HCT116 (cell line): ENCODE results near the gene ACACA. TPM values are rescaled to one million over a fixed set of nuclear protein-coding genes. Genes with fewer than 3 reads are reported as not detected.

Experiments
- ATAC-seq: fragments of 200-7000 bp; cut with Tn5 transposase; 2 replicates; pipeline ENCODE4 v1.9.1; 2020; ENCODE audit warnings: mild to moderate bottlenecking, moderate library complexity
- BruUV-seq: library from RNA; stranded (reverse); fragments of 400-500 nt; replicated peaks from 2 replicates; lab custom pipeline; 2021; lab: Mats Ljungman, UMichigan
- CTCF ChIA-PET: fragments of 300-600 bp; sonication (Branson Sonifier 250); formaldehyde crosslinking; loops from one replicate; lab custom pipeline; 2021; ENCODE audit warnings: antibody characterized with exemption; lab: Charles Lee
- POLR2A ChIA-PET: fragments of 300-600, 350-600 bp; sonication (Branson Sonifier 250); formaldehyde crosslinking; loops from one replicate; lab custom pipeline; 2021; ENCODE audit warnings: antibody characterized with exemption; lab: Charles Lee
- RAD21 ChIA-PET, 2 experiments: fragments of 300-600 bp; sonication (Branson Sonifier 250); formaldehyde crosslinking; loops; one replicate each; lab custom pipeline; 2023; ENCODE audit warnings: low total read pairs in 2 of 2; ENCODE audit not compliant: uncharacterized antibody in 2 of 2, unreplicated experiment in 2 of 2, low non-redundant PET in 1 of 2; lab: Charles Lee
- DNase-seq: peaks from one replicate; pipeline ENCODE4 v3.0.0-alpha.2; 2010; ENCODE audit warnings: low read depth, low spot score
- H2AFZ ChIP-seq: fragments of 200-600 bp; shearing (Covaris generic), sonication (generic); 2 replicates; pipeline ENCODE4 v1.6.1; 2017; ENCODE audit warnings: low read depth, mixed run types, mixed read lengths, antibody characterized with exemption, low read length; ENCODE audit not compliant: poor library complexity, severe bottlenecking
- H3K27ac ChIP-seq: 2 replicates; pipeline ENCODE4 v1.5.1; 2012; ENCODE audit warnings: low read depth, low read length
- H3K27me3 ChIP-seq: fragments of 200-600 bp; sonication (generic); 2 replicates; pipeline ENCODE4 v1.6.1; 2016; ENCODE audit warnings: mixed run types, low read length, mixed read lengths; ENCODE audit not compliant: insufficient read depth
- H3K36me3 ChIP-seq, 2 experiments: fragments of 200-500 bp in 1 of 2; fragments of 200-600 bp in 1 of 2; sonication (Bioruptor generic) in 1 of 2; sonication (generic) in 1 of 2; 2 replicates each; pipeline versions ENCODE4 v1.5.1 to v1.6.1; 2014 to 2016; ENCODE audit warnings: low read length in 2 of 2, inconsistent platforms in 1 of 2, mixed read lengths in 1 of 2, mixed run types in 1 of 2; ENCODE audit not compliant: insufficient read depth in 2 of 2, control insufficient read depth in 1 of 2
- H3K4me1 ChIP-seq, 2 experiments: fragments of 200-600 bp in 1 of 2; sonication (generic) in 1 of 2; 2 replicates each; pipeline versions ENCODE4 v1.5.1 to v1.6.1; 2012 to 2017; ENCODE audit warnings: low read length in 2 of 2, inconsistent platforms in 1 of 2, mild to moderate bottlenecking in 1 of 2, mixed read lengths in 1 of 2, mixed run types in 1 of 2, moderate library complexity in 1 of 2; ENCODE audit not compliant: insufficient read depth in 2 of 2, control insufficient read depth in 1 of 2
- H3K4me2 ChIP-seq: fragments of 200-600 bp; sonication (generic); 2 replicates; pipeline ENCODE4 v1.6.1; 2017; ENCODE audit warnings: mixed run types, low read length, mixed read lengths
- H3K4me3 ChIP-seq, 2 experiments: fragments of 200-600 bp in 1 of 2; sonication (generic) in 1 of 2; replicated peaks in 1 of 2; 2 replicates each; pipeline ENCODE4 v1.5.1; 2011 to 2016; ENCODE audit warnings: low read length in 2 of 2, control low read depth in 1 of 2, low read depth in 1 of 2, mild to moderate bottlenecking in 1 of 2, mixed read lengths in 1 of 2, mixed run types in 1 of 2
- H3K79me2 ChIP-seq: fragments of 200-600 bp; sonication (generic); 2 replicates; pipeline ENCODE4 v1.6.1; 2017; ENCODE audit warnings: mild to moderate bottlenecking, mixed run types, low read length, moderate library complexity, mixed read lengths; ENCODE audit not compliant: insufficient read depth
- H3K9ac ChIP-seq: fragments of 200-600 bp; sonication (generic); 2 replicates; pipeline ENCODE4 v1.6.1; 2016; ENCODE audit warnings: low read length, mixed read lengths
- H3K9me2 ChIP-seq: fragments of 200-600 bp; sonication (generic), shearing (Covaris generic); 2 replicates; pipeline ENCODE4 v1.6.1; 2017; ENCODE audit warnings: mixed run types, mild to moderate bottlenecking, moderate library complexity; ENCODE audit not compliant: insufficient read depth
- H3K9me3 ChIP-seq, 2 experiments: fragments of 200-500 bp in 1 of 2; fragments of 200-600 bp in 1 of 2; sonication (Bioruptor generic) in 1 of 2; sonication (generic) in 1 of 2; 2 replicates each; pipeline ENCODE4 v1.6.1; 2014 to 2017; ENCODE audit warnings: low read length in 2 of 2, mixed read lengths in 2 of 2, inconsistent platforms in 1 of 2, low read depth in 1 of 2, mild to moderate bottlenecking in 1 of 2, mixed run types in 1 of 2, moderate library complexity in 1 of 2; ENCODE audit not compliant: control insufficient read depth in 1 of 2, insufficient read depth in 1 of 2
- H4K20me1 ChIP-seq: fragments of 200-600 bp; sonication (generic), shearing (Covaris generic); 2 replicates; pipeline ENCODE4 v1.6.1; 2017; ENCODE audit warnings: mixed run types, mild to moderate bottlenecking, moderate library complexity; ENCODE audit not compliant: insufficient read depth
- CEBPB ChIP-seq: IDR thresholded peaks from 2 replicates; pipeline ENCODE4 v1.6.1; 2012; ENCODE audit warnings: low read depth
- EGR1 ChIP-seq: IDR thresholded peaks from 2 replicates; pipeline ENCODE4 v1.6.1; 2012; ENCODE audit warnings: low read depth
- SP1 ChIP-seq: IDR thresholded peaks from 2 replicates; pipeline ENCODE4 v1.6.1; 2012; ENCODE audit warnings: low read depth
- SRF ChIP-seq: IDR thresholded peaks from 2 replicates; pipeline ENCODE4 v1.6.1; 2012; ENCODE audit warnings: low read depth
- ZBTB33 ChIP-seq: IDR thresholded peaks from 2 replicates; pipeline ENCODE4 v1.6.1; 2011; ENCODE audit warnings: mild to moderate bottlenecking, low read length, moderate library complexity; ENCODE audit not compliant: insufficient replicate concordance; ENCODE audit errors: extremely low read depth
- intact Hi-C: fragments of 100-400 bp; cut with micrococcal nuclease; formaldehyde crosslinking; loops from 2 replicates; pipeline ENCODE4 v1.10.0; 2022
- total RNA-seq: library from RNA; stranded (reverse); gene quantifications from one replicate; pipeline ENCODE4 v1.2.1, GENCODE V29; 2021; ENCODE audit not compliant: unreplicated experiment
- TF ChIP-seq, protein P1 (sequence below), 3 experiments: fragments of 200-600 bp in 1 of 3; sonication (generic) in 1 of 3; IDR thresholded peaks in 2 of 3; conservative IDR thresholded peaks in 1 of 3; 2 replicates each; pipeline ENCODE4 v1.5.1; 2012 to 2017; ENCODE audit warnings: low read depth in 2 of 3, low read length in 2 of 3, antibody characterized with exemption in 1 of 3, borderline replicate concordance in 1 of 3, control low read depth in 1 of 3, mild to moderate bottlenecking in 1 of 3, mixed read lengths in 1 of 3, mixed run types in 1 of 3, moderate library complexity in 1 of 3; ENCODE audit not compliant: insufficient read depth in 1 of 3

The ACACA gene
- total RNA-seq, 1 experiment from 2014 or later = 161 TPM

DNA sequence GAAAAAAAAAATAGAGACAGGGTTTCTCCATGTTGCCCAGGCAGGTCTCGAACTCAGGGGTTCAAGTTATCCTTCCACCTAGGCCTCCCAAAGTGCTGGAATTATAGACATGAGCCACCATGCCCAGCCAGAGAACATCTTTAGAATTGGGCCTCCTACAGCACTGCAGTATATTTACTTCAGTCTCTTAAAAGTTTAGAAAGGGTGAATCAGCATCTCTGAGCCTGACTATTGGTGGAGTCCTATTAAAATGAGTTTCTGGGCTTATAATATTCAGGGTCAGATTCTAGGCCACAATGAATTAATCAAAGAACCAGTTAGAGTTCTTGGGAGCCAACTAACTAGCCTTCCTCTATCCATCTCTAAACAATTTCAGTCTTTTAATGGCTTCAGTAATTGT lies 22.8 kb upstream of the ACACA start:
- Histone ChIP-seq H2AFZ (no peak overlapping the region), H3K27ac (no peak overlapping the region), H3K27me3 (no peaks in the 10 kb centered on the region), H3K36me3 (peaks cover 27 to 29% of the 10 kb centered on the region in 2 experiments; a peak in 3 of 4 replicates), H3K4me2 (no peak overlapping the region), H3K9me2 (no peaks in the 10 kb centered on the region), H3K4me1 (no peaks in the 10 kb centered on the region), H3K9me3 (no peaks in the 10 kb centered on the region), H3K4me3 (no peak overlapping the region), H4K20me1 (no peaks in the 10 kb centered on the region), H3K79me2 (peaks cover 23% of the 10 kb centered on the region), H3K9ac (no peak overlapping the region)
- CTCF ChIA-PET = interaction anchor here (0.8 to 1.2 kb wide), 2 partner anchors 9 to 10 kb away, joined by 3 read pairs; no protein-coding TSS in a partner anchor
- no peak for ATAC-seq
- TF ChIP-seq, protein P1, sequence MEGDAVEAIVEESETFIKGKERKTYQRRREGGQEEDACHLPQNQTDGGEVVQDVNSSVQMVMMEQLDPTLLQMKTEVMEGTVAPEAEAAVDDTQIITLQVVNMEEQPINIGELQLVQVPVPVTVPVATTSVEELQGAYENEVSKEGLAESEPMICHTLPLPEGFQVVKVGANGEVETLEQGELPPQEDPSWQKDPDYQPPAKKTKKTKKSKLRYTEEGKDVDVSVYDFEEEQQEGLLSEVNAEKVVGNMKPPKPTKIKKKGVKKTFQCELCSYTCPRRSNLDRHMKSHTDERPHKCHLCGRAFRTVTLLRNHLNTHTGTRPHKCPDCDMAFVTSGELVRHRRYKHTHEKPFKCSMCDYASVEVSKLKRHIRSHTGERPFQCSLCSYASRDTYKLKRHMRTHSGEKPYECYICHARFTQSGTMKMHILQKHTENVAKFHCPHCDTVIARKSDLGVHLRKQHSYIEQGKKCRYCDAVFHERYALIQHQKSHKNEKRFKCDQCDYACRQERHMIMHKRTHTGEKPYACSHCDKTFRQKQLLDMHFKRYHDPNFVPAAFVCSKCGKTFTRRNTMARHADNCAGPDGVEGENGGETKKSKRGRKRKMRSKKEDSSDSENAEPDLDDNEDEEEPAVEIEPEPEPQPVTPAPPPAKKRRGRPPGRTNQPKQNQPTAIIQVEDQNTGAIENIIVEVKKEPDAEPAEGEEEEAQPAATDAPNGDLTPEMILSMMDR (IDR thresholded peaks at IDR 0.05 in 2 of 3, conservative IDR thresholded peaks at IDR 0.05 in 1 of 3; ENCODE audit: borderline replicate concordance in 1 of 3, insufficient read depth in 1 of 3, low read depth in 2 of 3, low read length in 2 of 3) = no peak
- TF ChIP-seq ZBTB33 (no peak), CEBPB (no peak), SRF (no peak), EGR1 (no peak), SP1 (no peak)
- no TSS peak for BruUV-seq
- DNase-seq = no peak
- RAD21 ChIA-PET = no interaction called here
- intact Hi-C loops = no loop called here
- POLR2A ChIA-PET = no interaction called here
